8988T (cell line): ENCODE measurements around the gene PANK3.
"Not testable (repeated sequence)": the region's sequence is repeated elsewhere in the genome, so short reads cannot be mapped to it uniquely, and the experiment has no call there.

Experiments used
- DNase-seq: peaks from one replicate; pipeline ENCODE4 v3.0.0; 2011

PANK3 gene

DNA sequence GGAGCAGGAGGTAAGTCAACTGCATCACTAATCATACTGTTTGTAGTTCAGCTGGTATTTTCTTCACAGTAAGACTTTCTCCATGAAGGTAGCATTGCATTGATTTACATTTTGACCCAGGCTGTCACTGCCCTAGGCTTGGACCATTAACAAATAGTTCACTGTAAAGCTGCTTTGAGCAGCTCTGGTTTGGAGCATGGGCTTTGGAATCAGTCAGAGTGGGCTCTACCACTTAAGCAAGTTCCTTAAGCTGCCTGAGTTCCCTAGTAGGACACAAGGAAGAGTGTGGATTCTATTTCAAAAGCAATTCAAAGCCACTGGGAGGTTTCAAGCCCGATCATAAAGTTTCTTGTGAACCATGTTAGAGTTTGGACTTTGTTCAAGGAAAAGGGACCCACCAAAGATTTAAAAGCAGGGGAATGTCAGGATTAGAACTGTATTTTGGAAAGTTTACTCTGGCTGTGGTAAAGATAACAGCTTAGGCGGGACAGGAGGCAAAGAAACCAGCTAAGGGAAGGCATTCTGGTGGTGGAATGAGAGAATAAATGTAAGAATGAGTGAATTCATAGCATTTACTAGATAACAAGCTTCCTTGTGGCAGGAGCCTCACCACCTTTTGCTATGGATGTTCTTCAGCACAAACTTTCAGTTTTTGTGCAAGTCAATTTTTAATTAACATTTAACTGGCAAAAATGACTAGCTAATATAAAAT is 12.3 kb upstream of the PANK3 start:
- no peak for DNase-seq

DNA sequence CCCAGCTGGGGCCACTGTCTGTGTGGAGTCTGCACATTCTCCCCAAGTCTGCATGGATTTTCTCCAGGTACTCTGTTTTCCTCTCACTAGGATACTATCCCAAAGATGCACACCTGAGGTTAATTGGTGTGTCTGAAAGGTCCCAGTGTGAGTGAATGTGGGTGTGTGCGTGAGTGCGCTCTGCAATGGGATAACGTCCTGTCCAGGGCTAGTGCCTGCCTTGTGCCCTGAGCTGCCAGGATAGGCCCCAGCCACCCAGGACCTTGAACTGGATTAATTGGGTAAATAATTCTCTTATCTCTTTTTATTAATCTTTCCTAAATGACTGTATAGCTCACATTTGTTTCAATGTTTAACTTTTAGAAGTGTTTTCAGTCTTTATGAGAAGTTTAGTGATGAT is 11.5 kb upstream of the PANK3 start:
- no peak for DNase-seq

DNA sequence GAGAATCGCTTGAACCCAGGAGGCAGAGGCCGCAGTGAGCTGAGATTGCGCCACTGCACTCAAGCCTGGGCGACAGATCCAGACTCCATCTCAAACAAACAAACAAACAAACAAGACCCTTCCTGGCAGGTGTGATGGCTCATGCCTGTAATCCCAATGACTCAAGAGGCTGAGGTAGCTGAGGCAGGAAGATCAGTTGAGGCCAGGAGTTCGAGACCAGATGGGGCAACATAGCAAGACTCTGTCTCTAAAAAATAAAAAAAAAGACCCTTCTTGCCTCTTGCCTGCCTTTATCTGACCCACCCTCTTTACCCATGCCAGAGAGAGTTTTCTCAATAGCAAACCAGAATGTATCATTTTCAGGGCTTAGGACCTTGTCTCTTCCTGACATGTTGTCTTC is 8.8 kb upstream of the PANK3 start:
- no peak for DNase-seq

DNA sequence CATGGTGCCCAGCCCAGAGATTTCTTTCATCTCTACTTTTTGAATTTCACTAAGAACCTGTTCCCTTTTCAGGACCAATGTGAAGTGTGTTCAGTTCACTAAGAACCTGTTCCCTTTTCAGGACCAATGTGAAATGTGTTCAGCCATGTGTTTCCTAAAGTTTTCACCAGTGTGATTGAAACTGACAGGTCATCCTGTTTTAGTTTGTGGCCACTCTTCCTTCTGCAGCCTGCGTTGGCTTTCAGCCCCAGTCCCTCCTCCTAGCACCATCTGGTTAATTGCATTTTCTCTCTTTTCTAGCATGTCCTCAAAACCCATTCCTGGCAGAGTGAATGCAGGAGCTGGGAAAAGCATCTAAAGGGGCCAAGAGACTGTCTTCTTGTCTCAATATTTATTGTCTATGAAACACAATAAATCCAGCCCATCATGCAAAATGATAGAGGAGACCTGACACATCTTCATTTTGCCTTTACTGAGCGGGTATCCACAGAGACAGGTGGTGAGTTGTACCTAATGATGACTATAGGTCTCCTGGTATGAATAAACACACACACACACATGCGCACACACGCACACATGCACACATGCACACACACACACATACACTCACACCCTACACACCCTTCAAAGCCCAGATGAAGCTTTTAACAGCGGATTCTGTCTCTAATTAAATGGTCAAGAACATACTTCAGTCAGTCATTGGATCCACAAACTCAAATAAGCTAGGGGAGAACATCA is 6.1 kb upstream of the PANK3 start:
- no peak for DNase-seq

- no peak for DNase-seq
These were observed 4.7 kb upstream of the PANK3 start for GRCh38 chr5:168583742-168584482.

DNA sequence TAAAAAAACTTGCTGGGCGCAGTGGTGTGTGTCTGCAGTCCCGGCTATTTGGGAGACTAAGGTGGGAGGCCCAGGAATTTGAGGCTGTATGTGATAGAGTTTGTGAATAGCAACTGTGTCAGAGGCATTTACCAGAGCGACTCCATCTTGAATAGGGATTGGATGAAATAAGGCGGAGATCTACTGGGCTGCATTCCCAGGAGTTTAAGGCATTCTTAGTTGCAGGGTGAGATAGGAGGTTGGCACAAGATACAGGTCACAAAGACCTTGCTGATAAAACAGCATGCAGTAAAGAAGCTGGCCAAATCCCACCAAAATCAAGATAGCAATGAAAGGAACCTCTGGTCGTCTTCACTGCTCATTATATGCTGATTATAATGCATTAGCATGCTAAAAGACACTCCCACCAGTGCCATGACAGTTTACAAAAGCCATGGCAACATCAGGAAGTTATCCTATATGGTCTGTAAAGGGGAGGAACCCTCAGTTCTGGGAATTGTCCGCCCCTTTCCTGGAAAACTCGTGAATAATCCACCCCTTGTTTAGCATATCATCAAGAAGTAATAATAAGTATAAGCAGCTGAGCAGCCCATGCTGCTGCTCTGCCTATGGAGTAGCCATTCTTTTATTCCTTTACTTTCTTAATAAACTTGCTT is 1.8 kb upstream of the PANK3 start:
- not testable (repeated sequence) for DNase-seq

- DNase-seq: no peak
These were observed 1.0 kb upstream of the PANK3 start for GRCh38 chr5:168580227-168580508.

DNA sequence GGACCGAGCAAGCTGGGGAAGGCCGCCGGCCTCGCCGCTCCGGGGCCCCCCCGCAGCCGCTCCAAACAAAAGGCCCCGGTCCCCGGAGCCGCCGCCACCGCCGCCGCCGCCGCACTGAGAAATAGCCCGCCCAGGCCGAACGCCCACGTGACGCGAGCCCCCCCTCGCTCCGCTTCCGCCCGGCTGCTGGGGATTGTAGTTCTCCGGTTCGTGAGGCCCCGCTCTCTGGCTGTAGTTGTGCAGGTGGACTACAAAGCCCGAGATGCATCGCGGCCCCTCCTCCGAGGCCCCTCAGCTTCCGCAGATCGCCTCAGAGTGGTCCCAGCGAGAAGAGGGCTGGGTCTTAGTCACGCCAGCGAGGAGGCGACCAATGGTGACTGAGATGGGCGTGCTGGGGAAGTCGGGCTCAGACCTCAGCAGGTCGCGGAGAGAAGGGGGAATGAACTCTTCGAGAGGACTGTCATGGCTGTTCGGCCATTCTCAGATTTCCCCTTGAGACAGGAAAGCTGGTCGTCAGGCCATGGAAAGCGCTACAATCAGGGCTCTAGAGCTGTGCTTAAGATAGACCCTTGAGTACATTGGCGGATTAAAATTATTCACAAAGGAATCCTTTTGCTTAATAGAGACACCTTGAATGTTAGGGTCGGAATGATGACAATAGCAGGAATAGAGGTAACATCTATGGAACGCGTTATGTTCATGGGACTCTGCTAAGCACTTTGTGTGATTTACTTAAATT is 489 bp upstream of the PANK3 start:
- DNase-seq: peak; percentile 87

DNA sequence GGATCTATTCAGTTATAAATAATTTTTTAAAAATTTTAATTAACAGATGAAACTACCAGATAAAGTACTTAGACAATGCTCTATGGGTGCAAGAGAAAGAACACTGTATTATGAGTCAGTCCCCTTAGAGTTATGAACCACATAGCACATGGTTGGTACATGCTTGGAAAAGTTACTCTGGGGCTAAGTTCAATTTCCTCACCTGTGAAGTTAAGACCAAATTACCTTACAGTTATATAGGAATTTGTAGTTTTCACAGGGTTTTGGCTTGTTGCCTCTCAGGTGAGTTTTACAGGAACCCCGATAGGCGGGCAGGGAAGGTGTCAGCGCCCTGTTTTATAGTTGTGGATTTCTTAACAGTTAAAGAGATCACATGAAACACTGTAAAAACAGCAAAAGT is 1.2 kb downstream of the PANK3 start:
- no peak for DNase-seq

DNA sequence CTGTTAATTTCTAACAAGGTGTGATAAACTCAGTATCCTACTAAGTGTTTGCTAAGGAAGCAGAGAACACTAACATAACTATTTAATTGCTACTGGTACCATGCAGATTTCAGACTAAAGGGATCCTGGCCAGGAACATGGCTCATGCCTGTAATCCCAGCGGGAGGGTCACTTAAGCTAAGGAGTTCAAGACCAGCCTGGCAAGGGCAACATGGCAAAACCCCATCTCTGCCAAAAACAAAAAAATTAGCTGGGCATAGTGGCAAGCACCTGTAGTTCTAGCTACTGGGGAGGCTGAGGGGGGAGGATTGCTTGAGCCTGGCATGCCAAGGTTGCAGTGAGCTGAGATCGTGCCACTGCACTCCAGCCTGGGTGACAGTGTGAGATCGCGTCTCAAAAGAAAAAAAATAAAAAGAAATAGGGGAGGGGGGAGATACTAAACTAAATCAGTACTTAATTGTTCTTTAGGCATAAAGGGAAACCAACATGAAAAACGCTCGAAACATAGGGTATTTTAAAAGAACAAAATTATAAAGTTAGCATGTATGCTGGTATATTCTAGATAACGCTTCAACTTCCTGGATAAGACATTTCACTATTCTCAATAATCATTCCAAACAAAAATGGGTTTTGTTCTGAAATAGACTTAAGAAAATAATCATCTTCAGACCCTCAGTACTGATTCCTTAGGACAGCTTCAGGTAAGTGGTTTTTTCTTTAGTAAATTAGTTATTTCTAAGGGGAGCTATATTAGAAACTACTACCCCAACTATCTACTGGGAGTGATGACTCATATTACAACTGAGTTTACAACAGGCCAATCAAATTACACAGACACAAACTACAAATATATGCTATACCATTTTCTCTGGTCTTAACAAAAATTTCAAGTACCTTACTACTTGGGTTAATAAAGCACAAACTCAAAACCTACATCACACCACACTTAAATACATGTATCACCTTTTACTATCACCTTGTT is 3.5 kb downstream of the PANK3 start:
- DNase-seq: no peak

DNA sequence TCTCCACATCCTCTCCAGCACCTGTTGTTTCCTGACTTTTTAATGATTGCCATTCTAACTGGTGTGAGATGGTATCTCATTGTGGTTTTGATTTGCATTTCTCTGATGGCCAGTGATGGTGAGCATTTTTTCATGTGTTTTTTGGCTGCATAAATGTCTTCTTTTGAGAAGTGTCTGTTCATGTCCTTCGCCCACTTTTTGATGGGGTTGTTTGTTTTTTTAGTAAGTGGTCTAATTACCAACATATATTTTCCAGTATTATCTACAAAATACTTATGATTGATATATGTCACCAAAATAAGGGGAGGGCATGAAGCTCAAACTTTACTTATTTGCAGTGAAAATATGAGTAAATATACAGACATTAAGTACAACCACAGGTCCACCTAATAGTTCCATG is 5.0 kb downstream of the PANK3 start:
- DNase-seq: not testable (repeated sequence)

DNA sequence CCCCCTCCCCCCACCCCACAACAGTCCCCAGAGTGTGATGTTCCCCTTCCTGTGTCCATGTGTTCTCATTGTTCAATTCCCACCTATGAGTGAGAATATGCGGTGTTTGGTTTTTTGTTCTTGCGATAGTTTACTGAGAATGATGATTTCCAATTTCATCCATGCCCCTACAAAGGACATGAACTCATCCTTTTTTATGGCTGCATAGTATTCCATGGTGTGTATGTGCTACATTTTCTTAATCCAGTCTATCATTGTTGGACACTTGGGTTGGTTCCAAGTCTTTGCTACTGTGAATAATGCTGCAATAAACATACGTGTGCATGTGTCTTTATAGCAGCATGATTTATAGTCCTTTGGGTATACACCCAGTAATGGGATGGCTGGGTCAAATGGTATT is 5.5 kb downstream of the PANK3 start:
- not testable (repeated sequence) for DNase-seq

DNA sequence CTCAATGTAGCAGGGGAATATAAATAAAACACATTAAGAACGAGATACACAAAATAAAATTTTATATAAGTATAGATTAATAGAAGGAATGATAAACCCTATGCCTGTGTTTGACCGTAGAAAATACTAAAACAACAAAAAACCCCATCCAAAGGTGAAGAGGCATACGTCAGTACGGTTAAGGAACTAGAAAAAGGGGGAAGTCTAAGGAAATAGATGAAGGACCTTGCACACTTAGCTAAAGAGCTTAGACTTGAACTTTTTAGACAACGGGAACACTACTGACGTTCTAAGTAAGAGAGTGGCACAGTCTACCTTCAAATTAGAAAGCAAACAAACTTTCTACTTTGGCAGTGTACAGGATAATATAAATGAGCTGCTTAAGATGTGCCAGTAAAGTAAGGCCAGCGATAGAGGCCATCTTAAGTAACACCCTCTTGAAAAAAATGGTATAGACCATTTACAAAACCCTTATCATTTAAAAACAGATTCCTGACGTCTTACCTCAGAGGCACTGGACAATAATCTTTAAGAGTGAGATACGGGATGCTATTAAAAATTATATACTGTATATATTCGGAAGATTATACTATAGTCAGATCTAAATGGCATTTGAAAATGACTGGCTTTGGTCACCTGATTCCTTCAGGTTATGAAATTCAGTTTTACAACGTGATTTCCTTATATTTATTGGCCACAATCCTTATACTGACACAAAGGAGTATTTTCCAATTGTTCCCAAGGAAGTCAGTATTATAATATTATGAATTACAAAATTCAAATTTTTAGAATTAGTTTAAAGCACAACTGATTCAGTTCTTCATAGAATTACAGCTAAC is 8.5 kb downstream of the PANK3 start:
- no peak for DNase-seq

GRCh38 chr5:168568738-168569137 is 10.4 kb downstream of the PANK3 start:
- no peak for DNase-seq

DNA sequence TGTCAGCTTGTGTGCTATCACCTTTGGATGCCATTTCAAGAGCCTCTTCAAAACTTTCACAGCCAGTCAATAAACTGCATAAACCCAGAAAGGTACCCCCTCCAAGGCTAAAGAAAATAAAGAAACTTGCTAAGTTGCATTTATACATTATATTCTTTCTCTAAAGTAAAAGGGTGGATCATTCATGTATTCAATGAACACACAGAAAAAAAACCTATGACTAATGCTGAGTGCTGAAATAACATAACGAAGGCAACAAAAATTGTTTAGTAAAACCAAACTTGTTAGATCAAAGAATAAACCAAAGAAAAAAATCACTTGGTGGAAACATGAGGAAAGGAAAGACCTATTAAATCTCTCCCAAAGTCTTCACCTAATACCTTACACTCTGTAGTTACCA is 15.2 kb downstream of the PANK3 start:
- DNase-seq: no peak

DNA sequence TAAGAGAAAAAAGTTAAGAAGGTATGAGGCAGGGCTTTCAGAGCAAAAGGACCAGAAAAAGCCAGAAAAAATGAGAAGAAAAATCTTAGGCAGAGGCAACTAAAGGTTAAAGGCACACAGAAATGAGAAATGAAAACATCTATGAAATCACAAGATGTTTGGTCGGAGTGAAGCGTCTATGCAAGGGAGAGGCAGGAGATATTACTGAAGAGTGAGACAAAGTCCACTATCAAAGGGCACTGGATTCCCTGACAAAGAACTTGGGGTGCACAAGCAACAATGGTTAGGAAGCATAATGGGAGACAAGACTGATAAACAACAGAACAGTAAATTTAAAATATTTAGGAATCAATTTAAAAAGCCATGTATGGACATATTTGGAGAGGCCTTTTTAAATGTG is 16.9 kb downstream of the PANK3 start:
- DNase-seq: no peak

- no peak for DNase-seq
These were observed 21.8 kb downstream of the PANK3 start for GRCh38 chr5:168557389-168557788.

- no peak for DNase-seq
These were observed 25.6 kb downstream of the PANK3 start for GRCh38 chr5:168553377-168554130.

GRCh38 chr5:168552146-168552545 is 27.0 kb downstream of the PANK3 start:
- DNase-seq: no peak

GRCh38 chr5:168550656-168551055 is 28.5 kb downstream of the PANK3 start:
- no peak for DNase-seq
